NCI-H1694 (cell line): ENCODE data around the gene RFFL.
"Not testable (repeated sequence)": the region's sequence is repeated elsewhere in the genome, so short reads cannot be mapped to it uniquely, and the experiment has no call there.

Experiments
- DNase-seq: peaks from one replicate; lab custom pipeline; 2025; lab: John Stamatoyannopoulos, UW

RFFL gene

GRCh38 chr17:35063514-35064223 is at the start of gene RFFL:
Gene RFFL, minus strand, starts transcription at chr17:35063707. Its CDS starts 37,154 bp downstream, at chr17:35026553.
- DNase-seq: peak; percentile 18

GRCh38 chr17:35110791-35111190 is 47.3 kb upstream of the RFFL start:
- DNase-seq: not testable (repeated sequence)

GRCh38 chr17:35104844-35105450 is 41.4 kb upstream of the RFFL start:
- DNase-seq: no peak

- DNase-seq: no peak
Measured at GRCh38 chr17:35103271-35103670, 39.8 kb upstream of the RFFL start.

GRCh38 chr17:35101725-35102124 is 38.2 kb upstream of the RFFL start:
- no peak for DNase-seq

GRCh38 chr17:35101036-35101435 is 37.5 kb upstream of the RFFL start:
- no peak for DNase-seq

- no peak for DNase-seq
Measured at GRCh38 chr17:35099908-35100307, 36.4 kb upstream of the RFFL start.

- DNase-seq: no peak
Measured at GRCh38 chr17:35097776-35098175, 34.3 kb upstream of the RFFL start.

GRCh38 chr17:35095741-35096140 is 32.2 kb upstream of the RFFL start:
- DNase-seq: no peak

- DNase-seq: no peak
Measured at GRCh38 chr17:35094902-35095301, 31.4 kb upstream of the RFFL start.

GRCh38 chr17:35090707-35091106 is 27.2 kb upstream of the RFFL start:
- not testable (repeated sequence) for DNase-seq

- DNase-seq: no peak
Measured at GRCh38 chr17:35089586-35090296, 26.2 kb upstream of the RFFL start.

GRCh38 chr17:35088881-35089585 is 25.5 kb upstream of the RFFL start:
- peak; percentile 30 for DNase-seq

GRCh38 chr17:35088356-35088880 is 24.9 kb upstream of the RFFL start:
- DNase-seq: no peak

- DNase-seq: no peak
Measured at GRCh38 chr17:35087731-35088355, 24.3 kb upstream of the RFFL start.

- DNase-seq: no peak
Measured at GRCh38 chr17:35086931-35087573, 23.5 kb upstream of the RFFL start.

GRCh38 chr17:35086164-35086563 is 22.7 kb upstream of the RFFL start:
- no peak for DNase-seq

- no peak for DNase-seq
Measured at GRCh38 chr17:35084987-35085386, 21.5 kb upstream of the RFFL start.

- no peak for DNase-seq
Measured at GRCh38 chr17:35083071-35083470, 19.6 kb upstream of the RFFL start.

- peak; percentile 63 for DNase-seq
Measured at GRCh38 chr17:35082073-35082657, 18.7 kb upstream of the RFFL start.

- no peak for DNase-seq
Measured at GRCh38 chr17:35081638-35082037, 18.1 kb upstream of the RFFL start.
